ENCODE results near the gene LGALS3.
"Not testable (repeated sequence)": the region's sequence is repeated elsewhere in the genome, so short reads cannot be mapped to it uniquely, and the experiment has no call there.

The LGALS3 gene

DNA sequence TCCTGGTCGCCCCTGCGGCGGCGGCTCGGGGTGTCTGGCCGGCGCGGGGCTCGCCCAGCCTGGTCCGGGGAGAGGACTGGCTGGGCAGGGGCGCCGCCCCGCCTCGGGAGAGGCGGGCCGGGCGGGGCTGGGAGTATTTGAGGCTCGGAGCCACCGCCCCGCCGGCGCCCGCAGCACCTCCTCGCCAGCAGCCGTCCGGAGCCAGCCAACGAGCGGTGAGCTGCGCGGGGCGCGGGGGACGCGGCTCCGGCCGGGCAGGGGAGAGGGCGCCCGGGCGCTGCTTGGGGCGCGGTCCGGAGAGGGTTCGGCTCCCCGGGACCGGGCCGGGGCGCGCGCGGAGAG, at the start of gene LGALS3:
TSS of gene LGALS3 (plus strand) at position 167 of the 342 bp plus-strand sequence. CDS start 8,122 bp downstream, outside the sequence.
- DNase-seq = no peak

DNA sequence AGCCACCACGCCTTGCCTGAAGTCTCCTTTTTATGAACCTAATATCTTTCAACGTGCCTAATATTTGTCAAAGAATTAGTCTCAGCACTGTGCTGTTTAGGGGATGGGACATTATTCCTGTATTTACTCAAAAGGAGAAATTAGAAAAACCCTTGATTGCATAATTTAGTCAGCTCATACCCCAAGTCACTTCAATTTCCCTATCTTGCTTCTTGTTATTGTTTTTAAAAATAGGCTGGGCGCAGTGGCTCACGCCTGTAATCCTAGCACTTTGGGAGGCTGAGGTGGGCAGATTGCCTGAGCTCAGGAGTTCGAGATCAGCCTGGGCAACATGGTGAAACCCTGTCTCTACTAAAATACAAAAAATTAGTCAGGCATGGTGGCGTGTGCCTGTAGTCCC, 49.1 kb upstream of the LGALS3 start:
- not testable (repeated sequence) for DNase-seq

DNA sequence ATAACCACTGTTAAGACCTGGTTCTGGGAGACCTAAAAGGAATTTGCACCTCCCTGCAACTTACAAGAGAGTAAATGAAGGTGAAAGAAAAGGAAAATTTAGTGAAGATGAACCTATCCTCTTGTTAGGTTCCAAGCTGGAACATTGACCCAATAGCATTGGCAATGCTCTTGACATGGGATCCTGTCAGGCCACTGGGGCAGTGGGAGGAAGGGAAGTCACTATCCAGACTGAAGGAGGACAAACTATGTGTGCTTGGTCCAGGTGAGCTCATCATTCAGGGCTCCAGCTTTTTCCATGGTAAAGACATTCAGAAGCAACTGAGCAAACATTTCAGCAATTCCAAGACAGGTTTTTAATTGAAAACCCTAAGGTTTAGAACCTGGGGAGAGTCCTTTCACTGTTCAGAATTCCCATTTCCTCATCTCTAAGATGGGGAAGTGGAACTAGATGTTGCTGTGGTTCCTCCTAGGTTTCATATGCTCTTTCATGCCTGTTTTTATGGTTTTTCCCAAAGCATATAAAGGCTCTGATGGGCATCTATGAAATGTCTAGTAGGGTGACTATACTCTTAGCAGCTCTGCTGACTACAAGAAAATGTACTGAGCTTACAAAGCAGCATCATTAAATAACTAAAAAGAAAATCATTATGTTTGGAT, 44.5 kb upstream of the LGALS3 start:
- no peak for DNase-seq

DNA sequence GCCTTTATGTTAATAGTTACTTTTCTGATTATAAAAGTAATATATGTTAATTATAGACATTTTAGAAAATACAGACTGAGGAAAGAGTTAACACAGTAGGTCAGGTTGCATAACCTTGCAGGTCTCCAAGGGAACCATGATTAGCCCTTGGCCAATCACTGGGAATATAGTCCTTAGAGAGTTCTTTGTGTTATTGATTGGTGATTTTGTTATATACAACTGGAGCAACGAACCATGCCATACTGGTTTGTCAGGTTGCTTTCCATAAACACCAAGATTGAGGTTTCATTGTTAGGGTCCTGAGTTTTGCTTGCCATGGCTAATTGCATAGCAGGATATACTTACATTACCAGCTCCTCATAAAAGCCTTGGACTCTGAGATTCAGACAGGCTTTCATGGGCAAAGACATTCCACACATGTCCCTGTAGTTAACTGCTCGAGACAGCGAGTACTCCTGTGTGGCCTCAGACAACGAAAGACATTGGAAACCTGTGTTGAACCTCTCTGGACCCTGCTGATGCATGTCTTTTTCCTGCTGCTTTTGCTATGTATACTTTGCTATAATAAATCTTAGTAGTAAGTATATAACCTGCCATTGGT, 43.9 kb upstream of the LGALS3 start:
- no peak for DNase-seq

DNA sequence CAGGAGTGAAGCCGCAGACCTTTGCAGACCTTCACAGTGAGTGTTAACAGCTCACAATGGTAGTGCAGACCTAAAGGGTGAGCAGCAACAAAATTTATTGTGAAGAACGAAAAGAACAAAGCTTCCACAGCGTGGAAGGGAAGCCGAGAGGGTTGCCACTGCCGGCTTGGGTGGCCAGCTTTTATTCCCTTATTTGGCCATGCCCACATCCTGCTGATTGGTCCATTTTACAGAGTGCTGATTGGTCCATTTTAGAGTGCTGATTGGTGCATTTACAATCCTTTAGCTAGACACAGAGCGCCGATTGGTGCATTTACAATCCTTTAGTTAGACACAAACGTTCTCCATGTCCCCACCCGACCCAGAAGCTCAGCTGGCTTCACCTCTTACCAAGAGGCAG, 42.1 kb upstream of the LGALS3 start:
- no peak for DNase-seq

DNA sequence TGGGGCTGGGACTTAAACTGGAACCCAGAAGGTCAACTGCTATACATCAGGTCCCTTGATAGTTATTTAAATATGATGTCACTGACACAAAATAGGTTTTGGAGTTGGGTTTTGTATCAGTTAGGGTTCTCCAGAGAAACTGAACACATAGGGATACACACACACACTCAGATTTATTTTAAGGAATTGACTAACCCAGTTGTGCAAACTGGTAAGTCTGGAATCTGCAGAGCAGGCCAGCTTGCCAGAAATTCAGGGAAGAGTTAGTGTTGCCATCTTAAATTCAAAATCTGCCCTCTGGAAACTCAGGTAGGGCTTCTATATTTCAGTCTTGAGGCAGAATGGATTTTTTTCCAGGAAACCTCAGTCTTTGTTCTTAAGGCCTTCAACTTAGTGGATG, 40.7 kb upstream of the LGALS3 start:
- no peak for DNase-seq

DNA sequence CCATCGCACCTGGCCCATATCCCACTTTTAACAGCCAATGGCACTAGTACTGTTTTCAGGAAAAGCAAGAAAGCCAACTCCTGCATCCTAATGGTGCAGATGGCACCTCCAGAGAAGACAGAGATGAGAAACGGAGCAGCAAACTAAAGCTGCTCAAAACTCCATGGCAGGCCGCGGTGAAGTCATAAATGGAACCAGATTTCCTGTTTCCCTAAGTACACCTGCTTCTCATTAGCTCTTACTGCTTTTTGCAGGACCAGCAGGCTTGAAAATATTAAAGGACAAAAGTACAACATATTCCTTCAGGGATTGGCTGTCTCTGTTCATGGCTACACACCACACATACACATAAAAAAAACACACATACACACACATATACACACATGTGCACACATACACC, 36.7 kb upstream of the LGALS3 start:
- DNase-seq = peak; percentile 10

DNA sequence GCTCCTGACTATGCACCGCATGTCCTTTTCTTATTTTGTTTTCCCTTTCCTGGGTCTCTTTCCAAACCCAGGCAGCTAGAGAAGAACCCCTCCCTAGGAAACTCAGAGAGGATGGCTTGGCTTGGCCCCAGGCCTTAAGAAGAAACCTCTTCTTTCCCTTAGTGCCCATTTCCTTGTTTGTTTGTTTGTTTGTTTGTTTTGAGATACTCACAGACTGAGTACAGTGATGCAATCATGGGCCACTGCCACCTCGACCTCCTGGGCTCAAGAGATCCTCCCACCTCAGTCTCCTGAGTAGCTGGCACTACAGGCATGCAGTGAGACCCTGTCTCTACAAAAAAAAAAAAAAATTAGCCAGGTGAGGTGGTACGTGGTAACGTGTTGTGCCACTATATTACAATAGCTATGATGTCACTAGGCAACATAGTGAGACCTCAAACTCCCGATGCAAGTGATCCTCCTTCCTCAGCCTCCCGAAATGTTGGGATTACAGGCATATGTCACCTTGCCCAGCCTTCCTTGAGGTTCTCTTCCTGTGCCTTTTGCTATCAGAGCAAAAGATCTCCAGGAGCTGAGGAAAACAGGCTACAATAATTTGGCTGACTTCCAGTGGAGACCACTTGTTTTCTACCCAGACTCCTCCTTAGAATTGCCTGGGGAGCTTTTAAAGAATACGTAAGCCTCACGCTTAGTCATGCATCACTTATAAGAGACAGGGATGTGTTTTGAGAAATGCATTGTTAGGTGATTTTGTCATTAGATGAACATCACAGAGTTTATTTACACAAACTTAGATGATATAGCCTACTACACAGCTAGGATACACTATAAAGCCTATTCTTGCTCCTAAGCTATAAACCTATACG, 34.5 kb upstream of the LGALS3 start:
- DNase-seq = peak; percentile 74

DNA sequence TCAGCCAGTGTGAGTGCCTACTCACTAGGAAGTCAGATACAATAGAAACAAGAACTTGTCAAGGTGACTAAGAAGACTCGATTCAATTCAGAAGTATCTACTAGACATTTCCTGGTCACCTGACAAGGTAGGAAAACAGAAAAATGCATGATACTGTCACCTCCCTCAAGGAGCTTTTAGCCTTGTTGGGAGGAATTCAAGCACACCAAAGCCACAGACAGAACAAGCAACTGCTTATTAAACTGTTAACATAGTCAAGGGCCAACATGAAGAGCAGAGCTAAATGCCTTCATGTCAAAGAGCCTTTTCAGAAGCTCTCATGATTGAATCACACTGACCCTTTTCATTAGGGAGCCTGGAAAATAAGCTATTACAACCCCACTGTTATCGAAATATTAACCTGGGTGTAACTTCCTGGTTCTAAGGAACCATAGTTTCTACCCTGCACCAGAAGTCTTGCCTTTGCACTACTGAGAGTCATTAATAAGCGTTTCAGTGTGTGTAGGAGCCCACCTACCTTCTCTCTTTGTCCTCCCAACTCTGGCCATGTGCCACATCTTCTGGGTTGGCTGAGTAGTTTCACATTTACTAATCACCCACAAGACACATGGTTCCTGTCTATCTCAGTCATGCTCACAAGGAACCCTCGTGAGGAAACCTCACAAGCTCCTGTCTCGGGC, 31.0 kb upstream of the LGALS3 start:
- DNase-seq = no peak

DNA sequence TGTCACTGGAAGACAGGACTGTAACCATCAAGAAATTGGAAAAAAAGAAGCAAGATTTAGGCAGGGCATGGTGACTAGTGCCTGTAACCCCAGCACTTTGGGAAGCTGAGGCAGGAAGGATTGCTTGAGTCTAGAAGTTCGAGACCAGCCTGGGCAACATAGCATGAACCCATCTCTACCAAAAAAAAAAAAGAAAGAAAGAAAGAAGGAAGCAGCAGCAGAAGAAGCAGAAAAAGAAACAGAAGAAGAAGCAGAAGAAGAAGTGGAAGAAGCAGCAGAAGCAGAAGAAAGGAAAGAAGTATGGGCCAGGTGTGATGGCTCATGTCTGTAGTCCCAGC, 30.5 kb upstream of the LGALS3 start:
- no peak for DNase-seq

DNA sequence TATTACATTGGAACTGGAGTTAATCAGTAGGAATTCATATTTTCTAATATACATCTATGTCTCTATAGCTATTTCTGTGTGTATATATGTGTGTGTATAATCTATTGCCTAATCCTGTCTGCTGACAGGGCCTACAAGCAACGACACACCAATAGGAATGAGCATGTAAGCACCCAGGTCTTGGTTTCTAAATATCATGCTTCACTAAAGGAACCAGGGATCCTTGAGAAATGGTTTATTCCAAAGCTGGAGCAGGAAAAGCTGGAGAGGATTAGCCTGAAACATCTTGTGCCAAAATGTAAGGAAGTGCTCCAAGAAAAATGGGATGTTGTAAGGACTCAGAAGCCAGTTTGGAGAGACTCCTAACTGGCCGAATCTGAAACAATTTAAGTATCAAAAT, 29.3 kb upstream of the LGALS3 start:
- no peak for DNase-seq

DNA sequence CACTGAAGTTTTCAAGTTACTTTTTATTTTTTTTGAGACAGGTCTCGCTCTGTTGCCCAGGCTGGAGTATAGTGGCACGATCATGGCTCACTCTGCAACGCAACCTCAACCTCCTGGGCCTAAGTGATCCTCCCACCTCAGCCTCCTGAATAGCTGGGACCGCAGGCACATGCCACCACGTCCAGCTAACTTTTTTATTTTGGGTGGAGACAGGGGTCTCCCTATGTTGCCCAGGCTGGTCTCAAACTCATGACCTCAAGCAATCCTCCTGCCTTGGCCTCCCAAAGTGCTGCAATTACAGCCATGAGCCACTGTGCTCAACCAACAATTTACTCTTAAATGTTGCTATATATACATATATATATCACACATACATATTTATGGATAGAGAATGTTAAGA, 27.4 kb upstream of the LGALS3 start:
- no peak for DNase-seq

DNA sequence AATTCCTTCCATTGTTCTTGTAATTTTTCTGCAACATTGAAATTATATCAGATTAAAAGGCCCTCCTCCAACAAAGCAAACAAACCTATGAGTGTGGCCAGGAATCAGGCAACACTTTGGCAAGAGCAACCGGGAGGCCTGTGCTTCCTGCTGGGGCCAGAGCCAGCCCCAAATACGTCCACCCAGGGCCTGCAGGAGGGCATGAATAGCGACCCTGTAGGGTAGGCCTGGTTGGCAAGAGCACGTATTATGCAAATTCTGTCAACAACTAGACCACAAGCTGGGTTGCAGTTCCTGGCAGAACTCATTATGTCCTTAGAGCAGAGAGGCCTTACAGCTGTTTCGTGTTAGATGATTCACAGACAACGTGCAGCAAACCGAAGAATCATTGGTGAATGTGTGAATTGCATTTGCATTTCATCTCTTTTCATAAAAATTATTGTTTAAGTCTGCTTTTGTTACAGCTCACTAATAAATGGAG, 26.9 kb upstream of the LGALS3 start:
- no peak for DNase-seq

DNA sequence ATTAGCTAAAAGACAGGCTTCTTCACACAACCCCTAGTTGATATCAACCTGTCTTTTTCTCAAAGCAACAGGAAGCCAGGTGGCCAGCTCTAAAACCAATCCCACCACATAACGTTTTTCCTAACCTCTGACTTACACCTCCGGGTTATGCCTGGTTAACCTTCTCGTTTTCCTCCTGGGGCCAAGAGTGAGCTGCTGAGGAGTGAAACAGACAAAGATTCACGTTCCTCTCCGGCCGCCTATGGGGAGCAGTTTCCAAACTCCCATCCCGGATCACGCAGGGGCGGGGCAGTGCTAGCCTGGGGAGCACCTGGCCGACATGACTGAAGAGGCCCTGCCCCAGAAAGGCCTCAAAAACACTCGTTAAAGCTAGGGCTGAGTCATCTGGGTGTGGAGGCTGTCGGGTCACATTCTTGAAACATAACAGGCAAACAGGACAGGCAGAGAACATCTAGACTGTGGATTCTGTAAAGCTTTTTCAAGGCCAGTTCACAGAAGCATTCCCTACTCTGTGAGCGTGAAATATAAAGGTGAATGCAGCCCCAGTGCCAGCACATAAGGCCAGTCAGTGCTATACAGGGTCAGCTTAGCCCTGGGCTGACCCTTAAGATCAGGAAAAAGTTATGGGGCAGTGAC, 25.9 kb upstream of the LGALS3 start:
- DNase-seq = no peak

DNA sequence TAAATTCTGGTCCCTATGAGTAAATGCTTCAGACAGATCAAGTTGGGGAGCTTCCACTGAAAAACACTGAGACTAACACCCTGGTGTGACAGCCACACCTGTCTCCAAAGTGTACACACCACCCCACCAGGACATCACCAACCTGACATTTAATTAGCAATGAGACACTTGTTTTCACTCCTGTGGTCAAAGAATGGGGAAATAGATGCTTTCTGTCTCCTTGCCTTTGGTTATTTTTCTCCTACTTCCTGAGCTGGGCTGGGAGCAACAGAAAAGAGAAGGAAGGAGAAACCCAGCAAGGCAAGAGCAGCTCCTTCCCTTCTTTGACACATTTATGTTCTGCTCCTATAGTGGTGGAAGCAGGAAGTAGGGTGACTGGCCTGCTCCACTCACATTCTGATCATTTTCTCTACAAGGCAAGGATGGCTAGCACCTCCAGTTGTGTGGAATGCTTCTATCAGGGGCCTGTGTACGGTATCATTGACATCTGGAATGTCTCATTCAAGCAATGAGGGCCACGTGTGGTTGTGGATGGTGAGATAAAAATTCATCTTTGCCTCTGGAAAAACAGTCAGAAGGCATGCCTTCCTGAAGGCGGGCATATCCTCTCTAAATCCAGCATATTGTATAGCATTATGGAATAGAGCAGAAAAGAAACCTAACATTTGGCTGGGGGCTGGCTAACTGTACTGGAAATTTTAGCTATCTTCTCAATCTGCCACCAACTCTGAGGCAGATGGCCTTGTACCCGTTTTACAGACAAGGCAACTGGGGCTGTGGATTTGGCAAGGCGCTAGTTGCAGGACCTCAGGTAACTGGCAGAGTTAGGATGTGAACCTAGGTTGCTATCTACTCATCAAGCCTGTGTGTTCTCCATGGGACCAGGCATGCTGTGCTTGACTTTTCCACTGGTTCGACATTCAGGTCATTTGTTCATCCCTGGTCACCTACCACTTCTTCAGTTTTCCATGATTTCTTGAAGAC, 24.8 kb upstream of the LGALS3 start:
- no peak for DNase-seq

DNA sequence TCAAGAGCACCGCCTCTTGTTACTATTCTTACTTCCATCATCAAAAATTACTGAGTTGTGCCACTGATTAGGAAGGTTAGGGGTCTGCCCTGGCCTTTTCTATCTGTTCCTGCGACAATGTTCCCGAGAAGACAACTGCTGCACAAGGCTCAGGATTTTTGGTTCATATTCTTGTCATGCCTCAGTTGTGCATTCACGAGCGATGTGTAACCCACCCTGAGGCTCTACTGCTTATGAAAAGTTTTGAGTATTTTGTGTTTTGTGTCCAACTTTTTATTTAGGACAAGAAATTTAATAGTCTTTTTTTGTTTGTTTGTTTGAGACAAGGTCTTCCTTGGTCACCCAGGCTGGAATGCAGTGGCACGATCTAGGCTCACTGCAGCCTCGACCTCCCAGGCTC, 23.1 kb upstream of the LGALS3 start:
- DNase-seq = no peak

DNA sequence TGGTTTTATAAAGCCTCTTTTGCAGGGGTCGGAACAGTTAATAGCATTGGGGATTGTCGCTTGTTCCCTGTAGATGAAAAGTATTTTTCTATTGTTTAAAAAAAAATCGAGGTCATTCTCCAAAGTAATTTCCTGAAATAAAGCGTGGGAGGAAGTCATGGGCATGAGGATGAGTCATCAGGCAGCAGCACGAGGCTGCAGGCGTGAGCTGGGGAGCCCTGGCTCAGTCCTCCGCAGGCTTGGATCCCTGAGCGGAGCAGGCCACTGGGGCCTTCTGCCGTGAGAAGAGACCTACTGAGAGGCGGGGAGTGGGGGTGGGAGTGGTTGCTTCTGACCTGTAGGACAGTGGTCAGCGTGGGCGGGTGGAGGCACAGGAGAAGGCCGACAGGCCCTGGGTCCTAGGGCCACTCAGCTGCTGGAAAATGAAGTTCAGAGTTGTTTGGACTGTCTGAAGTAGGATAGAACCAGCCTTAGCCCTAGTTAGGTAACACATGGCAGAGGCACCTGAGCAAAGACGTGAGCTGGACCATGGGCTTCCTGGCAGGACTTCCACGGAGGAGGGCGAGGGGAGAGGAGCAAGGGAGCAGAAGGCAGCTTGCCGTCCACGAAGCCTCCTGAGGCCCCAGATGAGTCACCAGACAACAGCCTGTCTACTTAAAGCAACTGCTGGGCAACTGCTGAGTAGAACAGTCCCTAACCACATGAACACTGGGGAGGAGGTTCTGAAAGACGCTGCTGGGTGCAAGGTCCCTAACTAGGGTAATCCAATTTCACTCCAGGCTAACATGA, 21.1 kb upstream of the LGALS3 start:
- DNase-seq = no peak

DNA sequence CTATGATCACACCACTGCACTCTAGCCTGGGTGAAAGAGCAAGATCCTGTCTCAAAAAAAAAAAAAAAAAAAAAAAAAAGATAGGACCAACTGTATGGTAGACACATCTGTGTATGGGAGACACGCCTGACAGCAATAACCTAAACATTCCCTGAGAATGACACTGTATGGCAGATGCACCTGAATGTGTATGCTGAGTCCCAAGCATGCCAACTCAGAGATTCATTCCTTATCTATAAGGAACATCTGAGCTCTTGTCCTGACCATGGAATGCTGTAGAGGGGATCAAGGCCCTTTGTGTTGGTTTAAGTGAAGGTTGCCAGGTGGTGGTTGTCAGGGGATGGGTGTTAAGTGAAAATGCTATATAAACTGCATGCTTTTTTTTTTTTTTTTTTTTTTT, 19.2 kb upstream of the LGALS3 start:
- no peak for DNase-seq

DNA sequence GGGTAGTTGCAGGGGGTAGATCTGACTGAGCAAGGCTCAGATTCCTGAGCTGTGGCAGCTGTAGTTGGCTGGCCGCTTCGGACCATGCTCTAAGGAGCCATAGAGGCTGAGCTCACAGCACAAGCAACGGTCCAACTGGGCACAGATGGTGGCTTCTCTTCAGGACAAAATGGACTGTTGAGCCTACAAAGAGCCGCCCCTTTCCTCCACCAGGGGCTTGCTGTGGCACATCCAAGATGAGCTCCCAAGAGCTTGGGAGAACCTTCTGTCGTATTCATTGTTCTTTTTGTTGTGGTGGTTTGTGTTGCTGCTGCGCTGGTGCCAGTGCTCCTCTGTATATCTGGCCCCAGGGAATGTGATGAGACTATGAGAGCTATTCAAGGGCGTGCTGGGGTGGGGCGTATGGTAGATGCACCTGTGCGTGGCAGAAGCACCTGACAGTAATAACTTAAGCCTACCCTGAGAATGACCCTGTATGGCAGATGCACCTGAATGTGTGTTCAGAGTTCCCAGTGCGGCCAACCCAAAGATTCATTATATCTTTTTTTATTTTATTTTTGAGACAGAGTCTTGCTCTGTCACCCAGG, 17.8 kb upstream of the LGALS3 start:
- peak; percentile 49 for DNase-seq

DNA sequence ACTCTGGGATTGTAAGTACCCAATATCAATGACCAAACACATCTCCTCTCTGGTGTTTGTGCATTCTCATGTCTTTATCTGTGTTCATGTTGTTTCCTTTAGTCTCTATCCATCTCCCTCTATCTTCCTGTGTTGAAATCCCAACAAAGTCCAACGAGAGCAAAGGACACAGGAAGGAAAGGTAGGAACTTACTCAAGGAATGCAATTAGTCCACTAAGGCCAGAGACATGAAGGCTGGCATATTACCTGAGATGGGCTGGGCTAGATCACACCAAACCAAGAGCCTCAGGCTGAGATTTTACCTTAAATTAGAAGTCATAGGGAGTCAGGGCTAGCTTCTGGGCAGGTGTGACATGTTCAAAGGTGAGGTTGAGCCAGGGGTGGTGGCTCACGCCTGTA, 14.3 kb upstream of the LGALS3 start:
- DNase-seq = no peak

DNA sequence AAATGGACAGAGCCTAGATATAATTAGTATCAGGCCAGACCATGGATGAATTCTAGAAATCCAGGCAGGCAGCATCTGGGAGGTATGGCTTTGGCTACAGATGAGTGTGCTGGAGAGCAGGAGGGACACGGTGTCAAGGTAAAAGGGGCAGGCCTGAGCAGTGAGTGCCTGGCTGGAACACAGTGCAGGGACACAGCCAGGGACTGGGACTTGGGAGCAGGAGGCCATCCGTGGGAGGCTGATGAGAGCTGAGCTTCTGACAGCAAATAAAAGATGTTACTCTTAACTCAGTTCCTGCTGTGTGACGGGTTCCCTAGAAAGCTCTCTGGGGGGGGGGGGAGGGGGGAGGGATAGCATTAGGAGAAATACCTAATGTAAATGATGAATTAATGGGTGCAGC, 13.6 kb upstream of the LGALS3 start:
- no peak for DNase-seq
